HepG2 (cell line): ENCODE results near the gene BORCS5. TPM values are rescaled to one million over a fixed set of nuclear protein-coding genes. Genes with fewer than 3 reads are reported as not detected.

Source experiments
- NONO ChIP-seq, 2 experiments: fragments of 450-650 bp in 1 of 2; sonication (generic) in 1 of 2; formaldehyde crosslinking in 1 of 2; IDR thresholded peaks in 1 of 2; conservative IDR thresholded peaks in 1 of 2; 2 replicates each; pipeline versions ENCODE4 v1.6.1 to v1.8.0; 2017 to 2022; ENCODE audit warnings: mild to moderate bottlenecking in 1 of 2, missing genetic modification reagents in 1 of 2, moderate library complexity in 1 of 2
- XRCC5 ChIP-seq: fragments of 200-400 bp; formaldehyde crosslinking; optimal IDR thresholded peaks from 2 replicates; pipeline ENCODE3; 2017; ENCODE audit warnings: mild to moderate bottlenecking, low read length
- ZBTB42 ChIP-seq: sonication (generic); formaldehyde crosslinking; IDR thresholded peaks from 2 replicates; pipeline ENCODE4 v1.5.0; 2020; ENCODE audit warnings: mild to moderate bottlenecking, missing genetic modification reagents
- ZNF530 ChIP-seq: sonication (generic); formaldehyde crosslinking; IDR thresholded peaks from 2 replicates; pipeline ENCODE4 v1.5.0; 2020; ENCODE audit warnings: low read depth, mild to moderate bottlenecking, missing genetic modification reagents
- ZNF556 ChIP-seq: sonication (generic); formaldehyde crosslinking; IDR thresholded peaks from 2 replicates; pipeline ENCODE4 v1.4.0; 2020; ENCODE audit warnings: mild to moderate bottlenecking, missing genetic modification reagents, borderline replicate concordance
- ZNF841 ChIP-seq: sonication (generic); formaldehyde crosslinking; IDR thresholded peaks from 2 replicates; pipeline ENCODE4 v1.8.1; 2023; ENCODE audit warnings: missing genetic modification reagents, borderline replicate concordance
- polyA plus RNA-seq, 8 experiments: library from polyadenylated mRNA; depleted of rRNA in 3 of 8; stranded (reverse) in 7 of 8; unstranded in 1 of 8; fragments of >200 nt; fragmentation: Illumina TruSeq in 4 of 8; extraction: Trizol in 4 of 8; gene quantifications; 2 replicates each; pipeline versions ENCODE4 v1.2.1 to v1.2.3, GENCODE V29; 2011 to 2016; ENCODE audit warnings: low read depth in 4 of 8, missing spikeins in 1 of 8, mixed read lengths in 1 of 8; ENCODE audit not compliant: insufficient read depth in 1 of 8
- total RNA-seq, 5 experiments: library from RNA; depleted of rRNA; stranded (reverse); fragments of >200 nt; fragmentation: Illumina TruSeq; extraction: Trizol; gene quantifications; 2 replicates each; pipeline ENCODE4 v1.2.3, GENCODE V29; 2016; ENCODE audit warnings: low read depth in 1 of 5
- TF ChIP-seq, protein P1 (sequence below): sonication (generic); formaldehyde crosslinking; IDR thresholded peaks from 2 replicates; pipeline ENCODE4 v1.5.1; 2020; ENCODE audit warnings: mild to moderate bottlenecking, missing genetic modification reagents, borderline replicate concordance
- TF ChIP-seq, protein P2 (sequence below): sonication (generic); formaldehyde crosslinking; IDR thresholded peaks from 2 replicates; pipeline ENCODE4 v1.4.0; 2020; ENCODE audit warnings: missing genetic modification reagents
- TF ChIP-seq, protein P3 (sequence below): sonication (generic); formaldehyde crosslinking; IDR thresholded peaks from 2 replicates; pipeline ENCODE4 v1.4.0; 2020; ENCODE audit warnings: missing genetic modification reagents
- TF ChIP-seq, protein P4 (sequence below): sonication (generic); formaldehyde crosslinking; IDR thresholded peaks from 2 replicates; pipeline ENCODE4 v1.9.0; 2021; ENCODE audit warnings: missing genetic modification reagents, borderline replicate concordance
- TF ChIP-seq, protein P5 (sequence below): sonication (generic); formaldehyde crosslinking; IDR thresholded peaks from 2 replicates; pipeline ENCODE4 v1.4.0; 2020; ENCODE audit warnings: missing genetic modification reagents
- TF ChIP-seq, protein P6 (sequence below): sonication (generic); formaldehyde crosslinking; IDR thresholded peaks from 2 replicates; pipeline ENCODE4 v1.8.1; 2022; ENCODE audit warnings: mild to moderate bottlenecking, missing genetic modification reagents

BORCS5 gene
- total and polyA plus RNA-seq, 2 of the 13 experiments (the other 11 are each of a cell fraction or from before 2014, with no cell fraction given): 3.9 to 4.7 TPM

DNA sequence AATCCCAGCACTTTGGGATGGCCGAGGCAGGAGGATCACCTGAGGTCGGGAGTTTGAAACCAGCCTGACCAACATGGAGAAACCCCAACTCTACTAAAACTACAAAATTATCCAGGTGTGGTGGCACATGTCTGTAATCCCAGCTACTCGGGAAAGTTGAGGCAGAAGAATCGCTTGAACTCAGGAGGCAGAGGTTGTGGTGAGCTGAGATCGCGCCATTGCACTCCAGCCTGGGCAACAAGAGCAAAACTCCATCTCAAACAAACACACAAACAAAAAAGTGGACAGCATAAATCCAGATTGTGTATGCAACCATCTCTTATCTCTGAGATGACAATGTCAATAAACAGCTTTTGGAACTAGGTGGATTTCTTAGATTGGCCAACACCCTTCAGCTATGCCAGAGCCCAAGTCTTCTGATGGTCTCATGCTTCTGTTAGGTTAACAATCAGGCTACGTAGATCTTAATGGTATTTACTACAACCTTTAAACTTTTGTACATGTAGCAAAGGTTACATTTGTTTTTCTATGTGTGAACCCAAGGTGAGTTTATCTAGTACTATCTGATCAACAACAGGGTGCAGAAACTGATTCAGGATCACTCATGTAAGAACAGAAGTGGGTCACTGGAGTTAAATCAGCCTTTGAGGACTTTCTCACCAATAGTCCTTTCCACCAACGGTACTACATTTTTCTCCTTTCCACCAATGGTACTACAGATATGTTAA is 132.1 kb downstream of the BORCS5 start (continued):
- TF ChIP-seq, protein P1, sequence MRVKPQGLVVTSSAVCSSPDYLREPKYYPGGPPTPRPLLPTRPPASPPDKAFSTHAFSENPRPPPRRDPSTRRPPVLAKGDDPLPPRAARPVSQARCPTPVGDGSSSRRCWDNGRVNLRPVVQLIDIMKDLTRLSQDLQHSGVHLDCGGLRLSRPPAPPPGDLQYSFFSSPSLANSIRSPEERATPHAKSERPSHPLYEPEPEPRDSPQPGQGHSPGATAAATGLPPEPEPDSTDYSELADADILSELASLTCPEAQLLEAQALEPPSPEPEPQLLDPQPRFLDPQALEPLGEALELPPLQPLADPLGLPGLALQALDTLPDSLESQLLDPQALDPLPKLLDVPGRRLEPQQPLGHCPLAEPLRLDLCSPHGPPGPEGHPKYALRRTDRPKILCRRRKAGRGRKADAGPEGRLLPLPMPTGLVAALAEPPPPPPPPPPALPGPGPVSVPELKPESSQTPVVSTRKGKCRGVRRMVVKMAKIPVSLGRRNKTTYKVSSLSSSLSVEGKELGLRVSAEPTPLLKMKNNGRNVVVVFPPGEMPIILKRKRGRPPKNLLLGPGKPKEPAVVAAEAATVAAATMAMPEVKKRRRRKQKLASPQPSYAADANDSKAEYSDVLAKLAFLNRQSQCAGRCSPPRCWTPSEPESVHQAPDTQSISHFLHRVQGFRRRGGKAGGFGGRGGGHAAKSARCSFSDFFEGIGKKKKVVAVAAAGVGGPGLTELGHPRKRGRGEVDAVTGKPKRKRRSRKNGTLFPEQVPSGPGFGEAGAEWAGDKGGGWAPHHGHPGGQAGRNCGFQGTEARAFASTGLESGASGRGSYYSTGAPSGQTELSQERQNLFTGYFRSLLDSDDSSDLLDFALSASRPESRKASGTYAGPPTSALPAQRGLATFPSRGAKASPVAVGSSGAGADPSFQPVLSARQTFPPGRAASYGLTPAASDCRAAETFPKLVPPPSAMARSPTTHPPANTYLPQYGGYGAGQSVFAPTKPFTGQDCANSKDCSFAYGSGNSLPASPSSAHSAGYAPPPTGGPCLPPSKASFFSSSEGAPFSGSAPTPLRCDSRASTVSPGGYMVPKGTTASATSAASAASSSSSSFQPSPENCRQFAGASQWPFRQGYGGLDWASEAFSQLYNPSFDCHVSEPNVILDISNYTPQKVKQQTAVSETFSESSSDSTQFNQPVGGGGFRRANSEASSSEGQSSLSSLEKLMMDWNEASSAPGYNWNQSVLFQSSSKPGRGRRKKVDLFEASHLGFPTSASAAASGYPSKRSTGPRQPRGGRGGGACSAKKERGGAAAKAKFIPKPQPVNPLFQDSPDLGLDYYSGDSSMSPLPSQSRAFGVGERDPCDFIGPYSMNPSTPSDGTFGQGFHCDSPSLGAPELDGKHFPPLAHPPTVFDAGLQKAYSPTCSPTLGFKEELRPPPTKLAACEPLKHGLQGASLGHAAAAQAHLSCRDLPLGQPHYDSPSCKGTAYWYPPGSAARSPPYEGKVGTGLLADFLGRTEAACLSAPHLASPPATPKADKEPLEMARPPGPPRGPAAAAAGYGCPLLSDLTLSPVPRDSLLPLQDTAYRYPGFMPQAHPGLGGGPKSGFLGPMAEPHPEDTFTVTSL (CRISPR knock-in tag): peak; percentile 79; the same call in 1 of the 2 replicates
- TF ChIP-seq ZBTB42 (no peak), ZNF556 (CRISPR knock-in tag) (no peak), ZNF841 (CRISPR knock-in tag) (no peak), ZNF530 (CRISPR knock-in tag) (no peak), XRCC5 (no peak), NONO (IDR thresholded peaks at IDR 0.05) (no peak), NONO (CRISPR knock-in tag; conservative IDR thresholded peaks at IDR 0.05) (peak; percentile 58; the same call in 1 of the 2 replicates)
- TF ChIP-seq, protein P2, sequence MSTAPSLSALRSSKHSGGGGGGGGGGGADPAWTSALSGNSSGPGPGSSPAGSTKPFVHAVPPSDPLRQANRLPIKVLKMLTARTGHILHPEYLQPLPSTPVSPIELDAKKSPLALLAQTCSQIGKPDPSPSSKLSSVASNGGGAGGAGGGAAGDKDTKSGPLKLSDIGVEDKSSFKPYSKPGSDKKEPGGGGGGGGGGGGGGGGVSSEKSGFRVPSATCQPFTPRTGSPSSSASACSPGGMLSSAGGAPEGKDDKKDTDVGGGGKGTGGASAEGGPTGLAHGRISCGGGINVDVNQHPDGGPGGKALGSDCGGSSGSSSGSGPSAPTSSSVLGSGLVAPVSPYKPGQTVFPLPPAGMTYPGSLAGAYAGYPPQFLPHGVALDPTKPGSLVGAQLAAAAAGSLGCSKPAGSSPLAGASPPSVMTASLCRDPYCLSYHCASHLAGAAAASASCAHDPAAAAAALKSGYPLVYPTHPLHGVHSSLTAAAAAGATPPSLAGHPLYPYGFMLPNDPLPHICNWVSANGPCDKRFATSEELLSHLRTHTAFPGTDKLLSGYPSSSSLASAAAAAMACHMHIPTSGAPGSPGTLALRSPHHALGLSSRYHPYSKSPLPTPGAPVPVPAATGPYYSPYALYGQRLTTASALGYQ (CRISPR knock-in tag): no peak
- TF ChIP-seq, protein P3, sequence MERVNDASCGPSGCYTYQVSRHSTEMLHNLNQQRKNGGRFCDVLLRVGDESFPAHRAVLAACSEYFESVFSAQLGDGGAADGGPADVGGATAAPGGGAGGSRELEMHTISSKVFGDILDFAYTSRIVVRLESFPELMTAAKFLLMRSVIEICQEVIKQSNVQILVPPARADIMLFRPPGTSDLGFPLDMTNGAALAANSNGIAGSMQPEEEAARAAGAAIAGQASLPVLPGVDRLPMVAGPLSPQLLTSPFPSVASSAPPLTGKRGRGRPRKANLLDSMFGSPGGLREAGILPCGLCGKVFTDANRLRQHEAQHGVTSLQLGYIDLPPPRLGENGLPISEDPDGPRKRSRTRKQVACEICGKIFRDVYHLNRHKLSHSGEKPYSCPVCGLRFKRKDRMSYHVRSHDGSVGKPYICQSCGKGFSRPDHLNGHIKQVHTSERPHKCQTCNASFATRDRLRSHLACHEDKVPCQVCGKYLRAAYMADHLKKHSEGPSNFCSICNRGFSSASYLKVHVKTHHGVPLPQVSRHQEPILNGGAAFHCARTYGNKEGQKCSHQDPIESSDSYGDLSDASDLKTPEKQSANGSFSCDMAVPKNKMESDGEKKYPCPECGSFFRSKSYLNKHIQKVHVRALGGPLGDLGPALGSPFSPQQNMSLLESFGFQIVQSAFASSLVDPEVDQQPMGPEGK (CRISPR knock-in tag): no peak
- TF ChIP-seq, protein P4, sequence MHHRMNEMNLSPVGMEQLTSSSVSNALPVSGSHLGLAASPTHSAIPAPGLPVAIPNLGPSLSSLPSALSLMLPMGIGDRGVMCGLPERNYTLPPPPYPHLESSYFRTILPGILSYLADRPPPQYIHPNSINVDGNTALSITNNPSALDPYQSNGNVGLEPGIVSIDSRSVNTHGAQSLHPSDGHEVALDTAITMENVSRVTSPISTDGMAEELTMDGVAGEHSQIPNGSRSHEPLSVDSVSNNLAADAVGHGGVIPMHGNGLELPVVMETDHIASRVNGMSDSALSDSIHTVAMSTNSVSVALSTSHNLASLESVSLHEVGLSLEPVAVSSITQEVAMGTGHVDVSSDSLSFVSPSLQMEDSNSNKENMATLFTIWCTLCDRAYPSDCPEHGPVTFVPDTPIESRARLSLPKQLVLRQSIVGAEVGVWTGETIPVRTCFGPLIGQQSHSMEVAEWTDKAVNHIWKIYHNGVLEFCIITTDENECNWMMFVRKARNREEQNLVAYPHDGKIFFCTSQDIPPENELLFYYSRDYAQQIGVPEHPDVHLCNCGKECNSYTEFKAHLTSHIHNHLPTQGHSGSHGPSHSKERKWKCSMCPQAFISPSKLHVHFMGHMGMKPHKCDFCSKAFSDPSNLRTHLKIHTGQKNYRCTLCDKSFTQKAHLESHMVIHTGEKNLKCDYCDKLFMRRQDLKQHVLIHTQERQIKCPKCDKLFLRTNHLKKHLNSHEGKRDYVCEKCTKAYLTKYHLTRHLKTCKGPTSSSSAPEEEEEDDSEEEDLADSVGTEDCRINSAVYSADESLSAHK: no peak
- TF ChIP-seq, protein P5, sequence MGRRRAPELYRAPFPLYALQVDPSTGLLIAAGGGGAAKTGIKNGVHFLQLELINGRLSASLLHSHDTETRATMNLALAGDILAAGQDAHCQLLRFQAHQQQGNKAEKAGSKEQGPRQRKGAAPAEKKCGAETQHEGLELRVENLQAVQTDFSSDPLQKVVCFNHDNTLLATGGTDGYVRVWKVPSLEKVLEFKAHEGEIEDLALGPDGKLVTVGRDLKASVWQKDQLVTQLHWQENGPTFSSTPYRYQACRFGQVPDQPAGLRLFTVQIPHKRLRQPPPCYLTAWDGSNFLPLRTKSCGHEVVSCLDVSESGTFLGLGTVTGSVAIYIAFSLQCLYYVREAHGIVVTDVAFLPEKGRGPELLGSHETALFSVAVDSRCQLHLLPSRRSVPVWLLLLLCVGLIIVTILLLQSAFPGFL: no peak
- TF ChIP-seq, protein P6, sequence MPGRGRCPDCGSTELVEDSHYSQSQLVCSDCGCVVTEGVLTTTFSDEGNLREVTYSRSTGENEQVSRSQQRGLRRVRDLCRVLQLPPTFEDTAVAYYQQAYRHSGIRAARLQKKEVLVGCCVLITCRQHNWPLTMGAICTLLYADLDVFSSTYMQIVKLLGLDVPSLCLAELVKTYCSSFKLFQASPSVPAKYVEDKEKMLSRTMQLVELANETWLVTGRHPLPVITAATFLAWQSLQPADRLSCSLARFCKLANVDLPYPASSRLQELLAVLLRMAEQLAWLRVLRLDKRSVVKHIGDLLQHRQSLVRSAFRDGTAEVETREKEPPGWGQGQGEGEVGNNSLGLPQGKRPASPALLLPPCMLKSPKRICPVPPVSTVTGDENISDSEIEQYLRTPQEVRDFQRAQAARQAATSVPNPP (CRISPR knock-in tag): no peak
